WTC11 (cell line): Measurements from ENCODE around the gene GPN2. TPM values are rescaled to one million over a fixed set of nuclear protein-coding genes. Genes with fewer than 3 reads are reported as not detected.

Source experiments
- ATAC-seq: fragments of 200-7000 bp; cut with Tn5 transposase; 2 replicates; pipeline ENCODE4 v1.10.0; 2021; ENCODE audit warnings: mild to moderate bottlenecking, moderate library complexity
- CTCF ChIA-PET: fragments of 300-600 bp; sonication (Branson Sonifier 250); formaldehyde crosslinking; loops from one replicate; lab custom pipeline; 2021; ENCODE audit warnings: antibody characterized with exemption; lab: Charles Lee
- POLR2A ChIA-PET: fragments of 350-600 bp; sonication (Branson Sonifier 250); formaldehyde crosslinking; loops from one replicate; lab custom pipeline; 2021; ENCODE audit warnings: antibody characterized with exemption; lab: Charles Lee
- DNase-seq: peaks from one replicate; pipeline ENCODE4 v3.0.0; 2021; ENCODE audit warnings: low spot score
- H3K27ac Mint-ChIP-seq: 2 replicates; pipeline ENCODE4 v1.8.0; 2021; ENCODE audit warnings: mixed read lengths
- H3K27me3 Mint-ChIP-seq: 2 replicates; pipeline ENCODE4 v1.8.0; 2021; ENCODE audit warnings: low read depth, mild to moderate bottlenecking, moderate library complexity, mixed read lengths
- H3K36me3 Mint-ChIP-seq: 2 replicates; pipeline ENCODE4 v1.8.0; 2021; ENCODE audit warnings: mixed read lengths
- H3K4me1 Mint-ChIP-seq: 2 replicates; pipeline ENCODE4 v1.8.0; 2022; ENCODE audit warnings: mixed read lengths
- H3K4me3 Mint-ChIP-seq: 2 replicates; pipeline ENCODE4 v1.8.0; 2021; ENCODE audit warnings: mild to moderate bottlenecking, moderate library complexity, mixed read lengths
- H3K9me3 Mint-ChIP-seq: 2 replicates; pipeline ENCODE4 v1.8.0; 2021; ENCODE audit warnings: mixed read lengths
- ATF3 ChIP-seq: sonication (generic); formaldehyde crosslinking; conservative IDR thresholded peaks from 2 replicates; pipeline ENCODE4 v1.8.1; 2022; ENCODE audit warnings: mild to moderate bottlenecking, missing genetic modification reagents
- ETV6 ChIP-seq: sonication (generic); formaldehyde crosslinking; IDR thresholded peaks from 2 replicates; pipeline ENCODE4 v1.8.1; 2022; ENCODE audit warnings: mild to moderate bottlenecking, missing genetic modification reagents
- FOXK1 ChIP-seq: sonication (generic); formaldehyde crosslinking; IDR thresholded peaks from 2 replicates; pipeline ENCODE4 v1.8.0; 2022; ENCODE audit warnings: mild to moderate bottlenecking, moderate library complexity, missing genetic modification reagents
- FOXP1 ChIP-seq: sonication (generic); formaldehyde crosslinking; IDR thresholded peaks from 2 replicates; pipeline ENCODE4 v1.8.0; 2022; ENCODE audit warnings: missing genetic modification reagents, mild to moderate bottlenecking, moderate library complexity, borderline replicate concordance
- FOXP4 ChIP-seq: sonication (generic); formaldehyde crosslinking; IDR thresholded peaks from 2 replicates; pipeline ENCODE4 v1.8.0; 2022; ENCODE audit warnings: mild to moderate bottlenecking, missing genetic modification reagents
- GRHL2 ChIP-seq: fragments of 250-450 bp; sonication (Bioruptor Pico); IDR thresholded peaks from 2 replicates; pipeline ENCODE4 v1.8.0; 2022; ENCODE audit warnings: mild to moderate bottlenecking, moderate library complexity; ENCODE audit not compliant: insufficient replicate concordance, severe bottlenecking
- KAT7 ChIP-seq: sonication (generic); formaldehyde crosslinking; IDR thresholded peaks from 2 replicates; pipeline ENCODE4 v1.8.1; 2023; ENCODE audit warnings: missing genetic modification reagents, mild to moderate bottlenecking, borderline replicate concordance
- MAX ChIP-seq: sonication (generic); formaldehyde crosslinking; IDR thresholded peaks from 2 replicates; pipeline ENCODE4 v1.8.0; 2022; ENCODE audit warnings: mild to moderate bottlenecking, missing genetic modification reagents
- SMAD3 ChIP-seq: sonication (generic); formaldehyde crosslinking; IDR thresholded peaks from 2 replicates; pipeline ENCODE4 v1.8.0; 2022; ENCODE audit warnings: missing genetic modification reagents, mild to moderate bottlenecking, borderline replicate concordance
- SOX15 ChIP-seq: fragments of 250-450 bp; sonication (Bioruptor Pico); IDR thresholded peaks from 2 replicates; pipeline ENCODE4 v1.9.0; 2021; ENCODE audit warnings: mild to moderate bottlenecking
- SP1 ChIP-seq: sonication (generic); formaldehyde crosslinking; conservative IDR thresholded peaks from 2 replicates; pipeline ENCODE4 v1.8.1; 2022; ENCODE audit warnings: missing genetic modification reagents
- TCF7 ChIP-seq: sonication (generic); formaldehyde crosslinking; IDR thresholded peaks from 2 replicates; pipeline ENCODE4 v1.8.0; 2022; ENCODE audit warnings: mild to moderate bottlenecking, low read depth, missing genetic modification reagents, moderate library complexity
- TP53 ChIP-seq: sonication (generic); formaldehyde crosslinking; IDR thresholded peaks from 2 replicates; pipeline ENCODE4 v1.8.1; 2023; ENCODE audit warnings: mild to moderate bottlenecking, missing genetic modification reagents
- ZNF219 ChIP-seq: sonication (generic); formaldehyde crosslinking; IDR thresholded peaks from 2 replicates; pipeline ENCODE4 v1.8.0; 2023; ENCODE audit warnings: missing genetic modification reagents, mild to moderate bottlenecking, borderline replicate concordance
- ZNF317 ChIP-seq: sonication (generic); formaldehyde crosslinking; IDR thresholded peaks from 2 replicates; pipeline ENCODE4 v1.8.1; 2023; ENCODE audit warnings: low read depth, mild to moderate bottlenecking, moderate library complexity, missing genetic modification reagents, borderline replicate concordance
- ZNF396 ChIP-seq: fragments of 250-450 bp; sonication (Bioruptor Pico); IDR thresholded peaks from 2 replicates; pipeline ENCODE4 v1.8.0; 2021; ENCODE audit warnings: mild to moderate bottlenecking, moderate library complexity, borderline replicate concordance
- ZNF416 ChIP-seq: fragments of 250-450 bp; sonication (Bioruptor Pico); IDR thresholded peaks from 2 replicates; pipeline ENCODE4 v1.9.0; 2021; ENCODE audit warnings: mild to moderate bottlenecking, inconsistent platforms
- ZNF671 ChIP-seq: fragments of 250-450 bp; sonication (Bioruptor Pico); IDR thresholded peaks from 2 replicates; pipeline ENCODE4 v1.8.0; 2021; ENCODE audit warnings: mild to moderate bottlenecking
- total RNA-seq: library from RNA; stranded (reverse); gene quantifications from 3 replicates; pipeline ENCODE4 v1.2.3, GENCODE V29; 2021
- TF ChIP-seq, protein P1 (sequence below): sonication (generic); formaldehyde crosslinking; IDR thresholded peaks from 2 replicates; pipeline ENCODE4 v1.8.1; 2023; ENCODE audit warnings: mild to moderate bottlenecking, missing genetic modification reagents, moderate library complexity
- TF ChIP-seq, protein P2 (sequence below): fragments of 250-450 bp; sonication (Bioruptor Pico); IDR thresholded peaks from 2 replicates; pipeline ENCODE4 v1.8.0; 2021; ENCODE audit warnings: mild to moderate bottlenecking
- TF ChIP-seq, protein P3 (sequence below): sonication (generic); formaldehyde crosslinking; IDR thresholded peaks from 2 replicates; pipeline ENCODE4 v1.8.1; 2023; ENCODE audit warnings: mild to moderate bottlenecking, missing genetic modification reagents

GPN2 gene
- total RNA-seq, 1 experiment from 2014 or later, result 38.5 TPM

- CTCF ChIA-PET, result interaction anchor here (1.2 to 1.7 kb wide), 2 partner anchors 30 to 350 kb away, joined by 3 to 5 read pairs; no protein-coding TSS in a partner anchor
- POLR2A ChIA-PET, result no interaction called here
- Mint-ChIP-seq H3K9me3 (no peaks in the 10 kb centered on the region), H3K27ac (0 out of 2 replicates have a peak overlapping the region, but pooled peaks have one; percentile 58), H3K27me3 (no peaks in the 10 kb centered on the region), H3K36me3 (peaks cover 51% of the 10 kb centered on the region), H3K4me3 (peak overlapping the region; percentile 97), H3K4me1 (peaks cover 8% of the 10 kb centered on the region)
- ATAC-seq, result no peak
- TF ChIP-seq FOXP1 (CRISPR knock-in tag), result no peak
- no peak for DNase-seq
Observed at GRCh38 chr1:26888231-26888630, 1.9 kb downstream of the GPN2 start.

GRCh38 chr1:26887125-26887524 lies 3.0 kb downstream of the GPN2 start:
- DNase-seq, result no peak
- H3K36me3 Mint-ChIP-seq, result peaks cover 55% of the 10 kb centered on the region
- peaks cover 8% of the 10 kb centered on the region for H3K4me1 Mint-ChIP-seq
- ChIA-PET CTCF (interaction anchor here (0.6 to 1.7 kb wide), 15 partner anchors 9 to 470 kb away, joined by 3 to 12 read pairs (median 5); partner anchors contain the start of gene GPATCH3), POLR2A (interaction anchor here (0.7 kb wide), 1 partner anchor 100 kb away, joined by 3 read pairs; no protein-coding TSS in a partner anchor)
- H3K27ac Mint-ChIP-seq, result peak overlapping the region; percentile 55; the same call in 1 of the 2 replicates
- H3K9me3 Mint-ChIP-seq, result no peaks in the 10 kb centered on the region
- no peak for TF ChIP-seq GRHL2 (CRISPR knock-in tag)
- TF ChIP-seq ZNF416 (CRISPR knock-in tag), result no peak
- TF ChIP-seq, protein P1, sequence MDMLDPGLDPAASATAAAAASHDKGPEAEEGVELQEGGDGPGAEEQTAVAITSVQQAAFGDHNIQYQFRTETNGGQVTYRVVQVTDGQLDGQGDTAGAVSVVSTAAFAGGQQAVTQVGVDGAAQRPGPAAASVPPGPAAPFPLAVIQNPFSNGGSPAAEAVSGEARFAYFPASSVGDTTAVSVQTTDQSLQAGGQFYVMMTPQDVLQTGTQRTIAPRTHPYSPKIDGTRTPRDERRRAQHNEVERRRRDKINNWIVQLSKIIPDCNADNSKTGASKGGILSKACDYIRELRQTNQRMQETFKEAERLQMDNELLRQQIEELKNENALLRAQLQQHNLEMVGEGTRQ (CRISPR knock-in tag), result no peak
- no peak for TF ChIP-seq MAX
- no peak for TF ChIP-seq ZNF219
- no peak for TF ChIP-seq SMAD3
- no peak for TF ChIP-seq ZNF396 (CRISPR knock-in tag)
- TF ChIP-seq TP53 (CRISPR knock-in tag), result no peak
- TF ChIP-seq, protein P2, sequence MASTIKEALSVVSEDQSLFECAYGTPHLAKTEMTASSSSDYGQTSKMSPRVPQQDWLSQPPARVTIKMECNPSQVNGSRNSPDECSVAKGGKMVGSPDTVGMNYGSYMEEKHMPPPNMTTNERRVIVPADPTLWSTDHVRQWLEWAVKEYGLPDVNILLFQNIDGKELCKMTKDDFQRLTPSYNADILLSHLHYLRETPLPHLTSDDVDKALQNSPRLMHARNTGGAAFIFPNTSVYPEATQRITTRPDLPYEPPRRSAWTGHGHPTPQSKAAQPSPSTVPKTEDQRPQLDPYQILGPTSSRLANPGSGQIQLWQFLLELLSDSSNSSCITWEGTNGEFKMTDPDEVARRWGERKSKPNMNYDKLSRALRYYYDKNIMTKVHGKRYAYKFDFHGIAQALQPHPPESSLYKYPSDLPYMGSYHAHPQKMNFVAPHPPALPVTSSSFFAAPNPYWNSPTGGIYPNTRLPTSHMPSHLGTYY, result no peak
- TF ChIP-seq, protein P3, sequence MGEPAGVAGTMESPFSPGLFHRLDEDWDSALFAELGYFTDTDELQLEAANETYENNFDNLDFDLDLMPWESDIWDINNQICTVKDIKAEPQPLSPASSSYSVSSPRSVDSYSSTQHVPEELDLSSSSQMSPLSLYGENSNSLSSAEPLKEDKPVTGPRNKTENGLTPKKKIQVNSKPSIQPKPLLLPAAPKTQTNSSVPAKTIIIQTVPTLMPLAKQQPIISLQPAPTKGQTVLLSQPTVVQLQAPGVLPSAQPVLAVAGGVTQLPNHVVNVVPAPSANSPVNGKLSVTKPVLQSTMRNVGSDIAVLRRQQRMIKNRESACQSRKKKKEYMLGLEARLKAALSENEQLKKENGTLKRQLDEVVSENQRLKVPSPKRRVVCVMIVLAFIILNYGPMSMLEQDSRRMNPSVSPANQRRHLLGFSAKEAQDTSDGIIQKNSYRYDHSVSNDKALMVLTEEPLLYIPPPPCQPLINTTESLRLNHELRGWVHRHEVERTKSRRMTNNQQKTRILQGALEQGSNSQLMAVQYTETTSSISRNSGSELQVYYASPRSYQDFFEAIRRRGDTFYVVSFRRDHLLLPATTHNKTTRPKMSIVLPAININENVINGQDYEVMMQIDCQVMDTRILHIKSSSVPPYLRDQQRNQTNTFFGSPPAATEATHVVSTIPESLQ (CRISPR knock-in tag), result no peak
- no peak for TF ChIP-seq ATF3 (CRISPR knock-in tag)
- no peak for TF ChIP-seq FOXK1
- no peak for TF ChIP-seq SOX15 (CRISPR knock-in tag)
- no peak for TF ChIP-seq KAT7 (CRISPR knock-in tag)
- no peak for TF ChIP-seq TCF7
- no peak for TF ChIP-seq FOXP4 (CRISPR knock-in tag)
- TF ChIP-seq ZNF671 (CRISPR knock-in tag), result no peak
- no peak for TF ChIP-seq SP1 (CRISPR knock-in tag)
- TF ChIP-seq ETV6 (CRISPR knock-in tag), result no peak
- TF ChIP-seq ZNF317 (CRISPR knock-in tag), result no peak
- no peak for ATAC-seq
- H3K4me3 Mint-ChIP-seq, result peak overlapping the region; percentile 29
- no peaks in the 10 kb centered on the region for H3K27me3 Mint-ChIP-seq
